ENCODE results near the gene PPM1H. TPM values are rescaled to one million over a fixed set of nuclear protein-coding genes. Genes with fewer than 3 reads are reported as not detected.

Gene PPM1H
- total and polyA plus RNA-seq, 2 of the 8 experiments (the other 6 are each of a cell fraction or from before 2014, with no cell fraction given): 16.4 to 36.1 TPM

DNA sequence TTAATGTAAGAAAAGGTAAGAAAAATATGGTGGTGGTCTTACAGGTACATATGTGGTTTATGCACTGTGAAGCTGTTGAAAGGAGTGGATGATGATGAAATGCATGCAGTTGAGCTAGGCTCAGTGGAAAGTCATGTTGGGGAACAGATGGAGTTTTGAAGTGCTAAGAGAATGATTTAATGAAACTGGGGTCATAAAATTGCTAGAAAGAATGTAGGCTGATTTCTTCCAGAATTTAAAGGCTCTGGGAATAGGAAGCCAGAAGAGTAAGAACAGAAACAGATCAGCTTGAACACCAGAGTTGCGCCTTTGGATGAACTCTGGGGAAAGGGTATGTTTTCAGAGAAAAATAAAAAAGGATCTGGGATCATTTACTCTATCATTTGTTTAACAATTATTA lies 321.9 kb downstream of the PPM1H start (continued):
- TF ChIP-seq SIRT6 (IDR thresholded peaks at IDR 0.05; ENCODE audit: low read length): no peak
